Vagina (tissue), 2 donors: Measurements from ENCODE around the gene BTLA.

Source experiments
- CTCF ChIP-seq, 3 experiments: fragments of 450-650 bp in 2 of 3; fragments of 200-600 bp in 1 of 3; sonication (generic) in 1 of 3; IDR thresholded peaks; one replicate each; pipeline ENCODE4 v1.5.1; 2017 to 2019; ENCODE audit warnings: antibody characterized with exemption in 3 of 3, mild to moderate bottlenecking in 2 of 3, moderate library complexity in 2 of 3
- POLR2A ChIP-seq, 2 donors: fragments of 450-650 bp; IDR thresholded peaks; one replicate each; pipeline ENCODE4 v1.6.1; 2017; ENCODE audit warnings: antibody characterized with exemption in 2 of 2, mild to moderate bottlenecking in 2 of 2, moderate library complexity in 2 of 2

DNA sequence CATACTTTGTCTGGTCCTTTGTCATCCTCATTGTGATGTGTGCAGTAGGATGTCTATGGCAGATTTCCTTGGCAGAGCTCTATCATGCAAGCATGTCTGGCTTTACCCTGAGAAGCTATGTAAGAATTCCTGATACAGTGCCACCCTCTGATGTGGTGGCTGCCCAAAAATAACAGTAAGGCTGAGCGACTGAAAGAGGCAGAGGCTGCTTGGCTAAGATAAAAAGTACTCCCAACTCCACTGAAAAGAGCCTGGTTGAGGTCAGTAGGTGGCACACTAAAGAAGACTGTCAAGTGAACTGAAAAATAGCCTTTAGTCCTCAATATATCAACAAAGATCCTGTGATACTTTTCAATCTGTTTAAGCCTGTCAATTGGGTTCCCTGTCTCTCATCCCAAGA is 31.7 kb downstream of the BTLA start:
- TF ChIP-seq POLR2A (IDR thresholded peaks at IDR 0.05) (no peak), CTCF (IDR thresholded peaks at IDR 0.05) (no peak)
